HG03025 (cell line): ENCODE data around the gene IRF2BP1.

Experiments used
- ATAC-seq: cut with Tn5 transposase; IDR thresholded peaks from one replicate; pipeline ENCODE4 v1.9.1; 2021; ENCODE audit warnings: mild to moderate bottlenecking, moderate library complexity; ENCODE audit not compliant: unreplicated experiment, low FRiP score

IRF2BP1 gene

GRCh38 chr19:45885556-45886426, at the start of gene IRF2BP1:
IRF2BP1 (minus strand) TSS chr19:45886141; CDS start chr19:45885774, 367 bp downstream.
- ATAC-seq = peak; percentile 46

- no peak for ATAC-seq
Observed at GRCh38 chr19:45935267-45935666, 49.3 kb upstream of the IRF2BP1 start.

GRCh38 chr19:45934551-45935230, 48.8 kb upstream of the IRF2BP1 start:
- ATAC-seq = no peak

GRCh38 chr19:45933759-45934158, 47.8 kb upstream of the IRF2BP1 start:
- no peak for ATAC-seq

GRCh38 chr19:45931055-45931454, 45.1 kb upstream of the IRF2BP1 start:
- no peak for ATAC-seq

- no peak for ATAC-seq
Observed at GRCh38 chr19:45929247-45929646, 43.3 kb upstream of the IRF2BP1 start.

- ATAC-seq = no peak
Observed at GRCh38 chr19:45927565-45928261, 41.8 kb upstream of the IRF2BP1 start.

GRCh38 chr19:45924891-45925447, 39.0 kb upstream of the IRF2BP1 start:
- ATAC-seq = no peak

- no peak for ATAC-seq
Observed at GRCh38 chr19:45922281-45922680, 36.3 kb upstream of the IRF2BP1 start.

- no peak for ATAC-seq
Observed at GRCh38 chr19:45920458-45920857, 34.5 kb upstream of the IRF2BP1 start.

- no peak for ATAC-seq
Observed at GRCh38 chr19:45919678-45920077, 33.7 kb upstream of the IRF2BP1 start.

- no peak for ATAC-seq
Observed at GRCh38 chr19:45918721-45919120, 32.8 kb upstream of the IRF2BP1 start.

GRCh38 chr19:45917421-45918091, 31.6 kb upstream of the IRF2BP1 start:
- no peak for ATAC-seq

- ATAC-seq = no peak
Observed at GRCh38 chr19:45913874-45914830, 28.2 kb upstream of the IRF2BP1 start, which contains the start of gene NANOS2. NANOS2 (minus strand) TSS chr19:45914778; CDS start chr19:45914693, 85 bp downstream.

GRCh38 chr19:45911291-45911690, 25.4 kb upstream of the IRF2BP1 start:
- ATAC-seq = no peak

GRCh38 chr19:45908956-45909355, 23.0 kb upstream of the IRF2BP1 start:
- ATAC-seq = no peak

- no peak for ATAC-seq
Observed at GRCh38 chr19:45906221-45906620, 20.3 kb upstream of the IRF2BP1 start.

- no peak for ATAC-seq
Observed at GRCh38 chr19:45905011-45905410, 19.1 kb upstream of the IRF2BP1 start.
